Thyroid gland (tissue), 4 donors: ENCODE results near the gene TMEM94.

Experiments
- CTCF ChIP-seq, 6 experiments: fragments of 200-600 bp in 3 of 6; fragments of 450-650 bp in 3 of 6; sonication (generic) in 3 of 6; IDR thresholded peaks; one replicate each; pipeline ENCODE4 v1.5.1; 2016 to 2019; ENCODE audit warnings: antibody characterized with exemption in 6 of 6, mild to moderate bottlenecking in 2 of 6, inconsistent platforms in 1 of 6, moderate library complexity in 1 of 6
- POLR2A ChIP-seq, 2 donors: fragments of 450-650 bp; IDR thresholded peaks; one replicate each; pipeline ENCODE4 v1.6.1; 2017; ENCODE audit warnings: antibody characterized with exemption in 2 of 2, mild to moderate bottlenecking in 2 of 2, moderate library complexity in 1 of 2

GRCh38 chr17:75433218-75433783, 23.1 kb upstream of the TMEM94 start:
- TF ChIP-seq CTCF (IDR thresholded peaks at IDR 0.05) (no peak), POLR2A (IDR thresholded peaks at IDR 0.05) (no peak)
